ENCODE results near the gene SLC9A2.

The SLC9A2 gene

DNA sequence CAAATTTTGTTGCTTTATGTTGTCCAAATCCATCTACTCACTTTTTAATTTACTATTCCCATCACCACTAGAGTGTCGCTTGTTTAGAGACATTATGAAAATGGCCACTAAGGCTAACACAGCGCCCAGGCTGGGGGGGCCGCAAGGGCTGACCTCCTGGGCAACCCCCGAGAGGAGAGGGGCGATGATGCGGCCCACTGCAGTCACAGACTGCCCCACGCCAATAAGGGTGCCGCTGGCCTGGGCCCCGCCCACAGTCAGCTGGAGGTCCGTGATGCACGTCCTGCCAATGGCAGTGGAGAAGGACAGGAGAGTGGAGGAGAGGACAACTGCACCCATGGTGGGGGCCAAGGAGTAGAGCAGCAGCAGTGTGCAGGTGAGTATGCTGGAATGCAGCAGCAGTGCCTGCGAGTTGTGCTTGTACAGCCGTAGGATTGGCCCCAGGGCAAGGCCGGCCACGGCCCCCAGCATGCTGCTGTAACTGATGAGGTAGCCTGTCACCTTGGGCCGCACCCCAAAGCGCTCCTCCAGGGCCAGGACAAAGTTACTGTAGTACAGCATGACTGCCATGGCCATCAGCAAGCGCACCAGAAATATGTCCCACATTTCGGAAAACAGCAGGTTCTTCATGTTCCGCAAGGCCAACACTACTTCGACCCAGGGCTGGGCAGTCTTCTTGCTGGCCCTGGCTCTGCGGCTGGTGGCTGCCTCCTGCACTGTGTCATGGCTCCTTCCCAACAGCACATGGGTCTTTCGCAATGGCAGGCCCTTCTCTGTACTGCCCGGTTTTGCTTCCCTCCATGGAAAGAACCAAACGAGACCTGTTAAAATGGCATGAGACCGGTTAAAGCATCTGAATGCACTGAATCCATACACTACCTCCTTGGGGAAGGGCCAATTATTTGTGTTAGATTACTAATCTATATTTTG, 99.3 kb downstream of the SLC9A2 start:
- H3K4me3 ChIP-seq = no peak overlapping the region
- no peak overlapping the region for H3K4me2 ChIP-seq
- H3K27ac ChIP-seq = no peak overlapping the region
- H3K36me3 ChIP-seq = peaks cover 74% of the 10 kb centered on the region
- no peaks in the 10 kb centered on the region for H4K20me1 ChIP-seq
- no peaks in the 10 kb centered on the region for H3K9me3 ChIP-seq
- H3K4me1 ChIP-seq = peaks cover 18% of the 10 kb centered on the region
- H3K9ac ChIP-seq = no peak overlapping the region
- H3K27me3 ChIP-seq = no peaks in the 10 kb centered on the region
- TF ChIP-seq Cebpa-rat (IDR thresholded peaks at IDR 0.05) = no peak

DNA sequence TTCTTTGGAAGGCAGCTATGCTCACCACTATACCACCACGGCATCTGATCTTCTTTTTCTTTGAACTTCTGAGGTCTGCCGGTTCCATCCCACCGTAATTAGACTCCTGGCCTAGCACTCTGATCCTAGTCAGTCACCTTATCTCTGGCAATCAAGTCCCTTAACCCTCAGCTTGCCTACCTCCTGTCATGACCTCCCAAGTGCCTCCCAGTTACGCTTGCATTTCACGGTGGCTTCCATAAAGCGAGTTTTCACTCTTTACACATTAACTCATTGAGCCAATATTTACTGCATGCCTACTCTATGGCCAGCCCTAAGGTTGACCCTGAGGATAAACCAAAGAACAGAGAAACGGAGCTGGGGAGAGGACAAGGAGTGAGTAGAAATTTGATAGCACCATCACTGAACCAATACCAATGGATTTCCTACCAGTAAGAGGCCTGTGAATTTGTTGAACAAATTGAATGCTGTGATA, 104.7 kb downstream of the SLC9A2 start:
- H3K27me3 ChIP-seq = no peaks in the 10 kb centered on the region
- H3K9ac ChIP-seq = no peak overlapping the region
- peaks cover 87% of the 10 kb centered on the region for H3K36me3 ChIP-seq
- H4K20me1 ChIP-seq = no peaks in the 10 kb centered on the region
- H3K4me1 ChIP-seq = no peaks in the 10 kb centered on the region
- H3K9me3 ChIP-seq = no peaks in the 10 kb centered on the region
- H3K27ac ChIP-seq = no peak overlapping the region
- no peak overlapping the region for H3K4me3 ChIP-seq
- no peak for TF ChIP-seq Cebpa-rat (IDR thresholded peaks at IDR 0.05)
- H3K4me2 ChIP-seq = no peak overlapping the region

DNA sequence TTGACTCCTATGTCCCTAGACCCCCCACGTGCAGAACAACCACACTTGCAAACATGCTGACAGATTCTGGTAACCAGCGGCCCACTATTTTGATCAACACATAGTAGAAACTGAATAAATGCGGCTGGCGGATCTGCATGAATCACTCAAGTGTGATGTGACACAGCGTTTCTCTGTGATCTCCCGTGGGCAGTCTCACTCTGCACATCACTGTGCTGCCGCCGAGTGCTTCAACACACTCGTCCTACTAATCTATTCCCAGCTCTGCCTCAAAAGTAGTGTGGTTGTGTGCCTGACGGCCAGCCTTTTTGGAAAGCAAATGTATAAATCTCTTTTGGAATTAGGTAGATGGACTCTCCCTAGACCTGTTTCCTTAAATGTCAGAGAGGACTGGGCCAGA, 105.2 kb downstream of the SLC9A2 start:
- no peak for TF ChIP-seq Cebpa-rat (IDR thresholded peaks at IDR 0.05)
- peaks cover 82% of the 10 kb centered on the region for H3K36me3 ChIP-seq
- no peak overlapping the region for H3K9ac ChIP-seq
- H3K4me1 ChIP-seq = no peaks in the 10 kb centered on the region
- no peak overlapping the region for H3K4me3 ChIP-seq
- no peaks in the 10 kb centered on the region for H3K9me3 ChIP-seq
- no peak overlapping the region for H3K27ac ChIP-seq
- H3K4me2 ChIP-seq = no peak overlapping the region
- H3K27me3 ChIP-seq = no peaks in the 10 kb centered on the region
- H4K20me1 ChIP-seq = no peaks in the 10 kb centered on the region

DNA sequence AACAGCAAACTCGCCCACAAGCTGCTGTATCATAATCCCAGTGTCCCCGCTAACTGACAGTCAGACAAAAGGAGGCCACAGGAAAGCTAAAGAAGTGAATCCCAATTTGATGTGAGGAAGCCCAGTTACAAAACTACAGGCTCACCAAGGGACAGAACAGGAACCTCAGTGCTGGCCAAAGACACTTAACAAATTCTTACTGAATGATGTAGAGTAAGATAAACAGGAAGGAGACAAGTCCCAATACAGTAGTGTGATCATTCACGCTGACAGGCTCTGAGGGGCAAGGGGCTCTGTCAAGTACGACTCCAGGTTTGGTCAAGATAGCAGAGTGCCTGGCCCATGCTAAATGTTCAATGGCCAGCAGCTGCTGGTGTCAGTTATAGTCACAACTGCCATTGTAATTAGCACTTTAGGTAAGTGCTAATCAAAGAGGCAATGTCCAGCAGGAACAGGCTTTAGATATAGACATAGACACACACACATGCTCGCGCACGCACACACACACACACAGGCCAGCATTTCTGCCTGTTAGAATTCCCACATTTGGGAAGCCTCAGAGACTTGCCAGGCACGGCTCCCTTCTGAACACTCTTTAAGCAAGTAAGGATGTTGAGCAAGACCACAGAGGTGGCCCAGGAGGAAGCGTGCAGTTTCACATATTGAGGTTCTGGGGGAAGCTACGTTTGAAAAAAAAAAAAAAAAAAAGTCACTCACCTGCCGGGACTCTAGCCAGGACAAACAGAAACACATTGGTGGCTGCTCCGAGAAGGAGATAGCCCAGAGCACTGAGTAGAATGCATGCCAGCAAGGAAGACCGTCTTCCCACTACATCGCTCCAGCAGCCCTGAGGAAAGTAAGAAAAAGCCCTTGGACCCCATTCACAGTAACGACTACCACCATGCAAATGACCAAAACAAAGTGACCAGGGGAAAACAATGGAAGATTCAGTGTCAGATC, 107.1 kb downstream of the SLC9A2 start:
- TF ChIP-seq Cebpa-rat (IDR thresholded peaks at IDR 0.05) = no peak
- H3K27me3 ChIP-seq = no peaks in the 10 kb centered on the region
- H3K27ac ChIP-seq = no peak overlapping the region
- peaks cover 79% of the 10 kb centered on the region for H3K36me3 ChIP-seq
- H3K9me3 ChIP-seq = no peaks in the 10 kb centered on the region
- H3K4me3 ChIP-seq = no peak overlapping the region
- no peak overlapping the region for H3K4me2 ChIP-seq
- no peaks in the 10 kb centered on the region for H3K4me1 ChIP-seq
- H3K9ac ChIP-seq = no peak overlapping the region
- H4K20me1 ChIP-seq = no peaks in the 10 kb centered on the region

DNA sequence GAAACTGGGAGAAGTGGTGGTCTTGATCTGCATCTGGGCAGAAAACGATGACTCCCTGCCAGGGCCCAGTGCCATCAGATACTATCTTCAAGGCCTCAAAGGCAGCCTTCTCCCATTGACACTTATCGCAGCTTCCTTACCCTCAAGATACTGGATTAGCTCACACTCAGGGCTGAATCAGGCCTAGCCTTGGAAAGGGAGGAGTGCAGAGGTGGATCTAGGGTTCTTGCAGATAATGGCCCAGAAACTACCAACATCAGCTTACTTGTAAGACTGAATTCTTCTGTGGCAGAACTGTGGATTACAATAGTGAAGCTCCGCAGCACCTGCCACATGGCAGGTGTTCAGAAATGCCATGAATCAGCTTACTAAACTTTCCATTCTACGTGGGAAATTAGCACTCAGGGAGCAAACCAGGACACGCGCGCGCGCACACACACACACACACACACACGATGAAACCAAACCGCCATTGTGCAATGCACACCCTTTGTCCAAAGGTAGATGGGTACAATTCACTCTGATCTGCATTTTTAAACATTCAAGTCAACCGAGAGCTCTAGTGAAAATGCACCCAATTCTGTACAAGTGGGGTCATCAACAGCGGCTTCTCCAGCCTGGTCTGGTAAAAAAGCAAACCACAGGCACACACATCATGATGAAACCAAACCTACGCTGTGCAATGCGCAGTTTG, 116.2 kb downstream of the SLC9A2 start:
- peaks cover 19% of the 10 kb centered on the region; the same call in 1 of the 2 replicates for H4K20me1 ChIP-seq
- H3K27ac ChIP-seq = 0 out of 2 replicates have a peak overlapping the region, but pooled peaks have one; percentile 84
- H3K4me3 ChIP-seq = peak overlapping the region; percentile 86
- H3K9me3 ChIP-seq = no peaks in the 10 kb centered on the region
- no peaks in the 10 kb centered on the region for H3K27me3 ChIP-seq
- H3K4me1 ChIP-seq = peaks cover 26% of the 10 kb centered on the region
- peak overlapping the region; percentile 93 for H3K4me2 ChIP-seq
- peaks cover 15% of the 10 kb centered on the region for H3K36me3 ChIP-seq
- TF ChIP-seq Cebpa-rat (IDR thresholded peaks at IDR 0.05) = no peak
- H3K9ac ChIP-seq = peak overlapping the region; percentile 84

DNA sequence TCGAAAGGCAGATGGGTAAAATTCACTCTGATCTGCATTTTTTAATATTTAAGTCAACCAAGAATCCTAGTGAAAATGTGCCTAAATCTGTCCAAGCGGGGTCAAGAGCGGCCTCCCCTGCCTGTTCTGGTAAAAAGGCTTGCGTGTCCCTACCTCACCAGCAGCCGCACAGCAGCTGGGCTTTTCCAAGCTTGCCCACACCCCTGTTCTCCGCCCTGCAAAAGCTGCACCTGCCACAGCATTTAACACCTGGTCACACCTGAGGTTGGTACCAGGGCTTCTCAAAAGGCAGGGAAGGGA, 116.7 kb downstream of the SLC9A2 start:
- no peaks in the 10 kb centered on the region for H3K27me3 ChIP-seq
- H3K9me3 ChIP-seq = no peaks in the 10 kb centered on the region
- peak overlapping the region; percentile 93 for H3K4me2 ChIP-seq
- no peak for TF ChIP-seq Cebpa-rat (IDR thresholded peaks at IDR 0.05)
- H3K4me3 ChIP-seq = peak overlapping the region; percentile 86
- H4K20me1 ChIP-seq = peaks cover 19% of the 10 kb centered on the region; the same call in 1 of the 2 replicates
- H3K9ac ChIP-seq = peak overlapping the region; percentile 84
- peak overlapping the region; percentile 84 for H3K27ac ChIP-seq
- peaks cover 11% of the 10 kb centered on the region for H3K36me3 ChIP-seq
- peaks cover 26% of the 10 kb centered on the region for H3K4me1 ChIP-seq

DNA sequence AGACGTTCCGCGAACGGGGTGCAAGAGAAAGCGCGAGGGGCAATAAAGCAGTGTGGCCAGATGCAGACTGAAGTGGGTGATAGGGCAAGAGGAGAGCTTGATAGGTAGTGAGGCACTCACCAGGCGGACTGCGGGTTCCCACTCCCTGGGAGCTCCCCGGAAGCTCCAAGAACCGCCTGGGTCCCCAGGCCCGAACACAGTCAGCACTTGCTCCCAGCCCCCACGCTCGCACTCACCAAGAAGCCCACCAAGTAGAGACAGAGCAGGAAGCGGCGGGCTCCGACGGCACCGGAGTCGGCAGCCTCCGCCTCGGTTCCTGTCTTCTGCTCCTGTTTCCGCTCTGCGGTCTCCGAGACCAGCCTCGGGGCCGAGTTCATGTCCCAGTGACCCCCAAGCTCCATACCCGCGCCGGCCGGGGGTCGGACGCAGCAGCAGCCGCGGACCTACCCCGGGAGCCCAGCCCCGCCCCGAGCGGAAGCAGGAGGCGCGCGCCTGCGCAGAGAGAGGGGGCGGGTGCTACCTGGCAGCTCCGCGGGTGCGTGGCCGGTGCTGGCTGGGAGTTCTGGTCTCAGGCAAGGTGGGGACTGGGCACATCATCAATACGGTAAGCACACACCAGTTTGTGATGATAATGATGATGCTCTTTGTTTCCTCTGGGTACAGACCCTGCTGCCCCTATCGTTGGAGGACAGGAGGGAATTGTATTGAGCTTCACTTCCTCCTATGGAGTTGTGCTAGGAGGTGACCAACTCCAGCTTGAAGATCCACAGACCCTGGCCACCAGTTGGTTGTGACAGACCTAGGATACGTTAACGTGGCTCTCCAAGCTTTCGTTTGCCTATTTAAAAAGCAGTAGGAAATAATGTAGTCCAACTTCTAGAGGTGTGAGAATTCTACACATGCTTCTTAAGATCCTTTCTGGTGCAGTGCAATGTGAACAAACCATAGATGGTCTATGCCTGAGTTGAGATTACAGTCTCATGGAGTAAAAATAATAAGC, 117.4 kb downstream of the SLC9A2 start:
- no peaks in the 10 kb centered on the region for H3K27me3 ChIP-seq
- H3K9me3 ChIP-seq = no peaks in the 10 kb centered on the region
- H3K9ac ChIP-seq = peak overlapping the region; percentile 84
- peak overlapping the region; percentile 86 for H3K4me3 ChIP-seq
- H3K4me2 ChIP-seq = peak overlapping the region; percentile 93
- H3K36me3 ChIP-seq = peaks cover 5% of the 10 kb centered on the region
- TF ChIP-seq Cebpa-rat (IDR thresholded peaks at IDR 0.05) = no peak
- H3K4me1 ChIP-seq = peaks cover 26% of the 10 kb centered on the region
- peaks cover 19% of the 10 kb centered on the region; the same call in 1 of the 2 replicates for H4K20me1 ChIP-seq
- peak overlapping the region; percentile 84 for H3K27ac ChIP-seq

DNA sequence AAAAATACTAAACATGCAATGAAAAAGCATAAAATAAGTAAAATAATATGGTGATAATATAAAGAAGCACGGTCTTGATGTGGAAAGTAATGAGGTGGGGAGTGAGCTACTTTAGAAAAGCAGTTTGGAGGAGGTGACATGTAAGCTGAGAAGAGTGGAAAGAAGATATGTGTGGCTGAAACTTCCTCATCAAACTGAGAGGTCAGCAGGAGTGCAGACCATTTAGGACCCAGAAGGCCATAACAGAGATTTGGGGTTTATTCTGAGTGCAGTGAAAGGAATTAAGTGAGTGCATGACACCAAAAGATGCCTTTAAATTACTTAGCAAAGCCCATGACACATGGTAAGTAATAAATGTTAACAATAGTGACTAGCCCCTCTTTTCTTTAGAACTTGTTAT, 118.1 kb downstream of the SLC9A2 start:
- Histone ChIP-seq H3K4me2 (peak overlapping the region; percentile 93), H3K36me3 (no peaks in the 10 kb centered on the region), H3K9ac (peak overlapping the region; percentile 84; the same call in 1 of the 2 replicates), H3K27ac (no peak overlapping the region; the same call in 1 of the 2 replicates), H3K4me1 (peaks cover 26% of the 10 kb centered on the region), H3K27me3 (no peaks in the 10 kb centered on the region), H4K20me1 (peaks cover 19% of the 10 kb centered on the region; the same call in 1 of the 2 replicates), H3K4me3 (peak overlapping the region; percentile 86), H3K9me3 (no peaks in the 10 kb centered on the region)
- no peak for TF ChIP-seq Cebpa-rat (IDR thresholded peaks at IDR 0.05)

All from BLaER1 (cell line).